ENCODE data around the gene NCAN.
"Not testable (repeated sequence)": the region's sequence is repeated elsewhere in the genome, so short reads cannot be mapped to it uniquely, and the experiment has no call there.

The NCAN gene

DNA sequence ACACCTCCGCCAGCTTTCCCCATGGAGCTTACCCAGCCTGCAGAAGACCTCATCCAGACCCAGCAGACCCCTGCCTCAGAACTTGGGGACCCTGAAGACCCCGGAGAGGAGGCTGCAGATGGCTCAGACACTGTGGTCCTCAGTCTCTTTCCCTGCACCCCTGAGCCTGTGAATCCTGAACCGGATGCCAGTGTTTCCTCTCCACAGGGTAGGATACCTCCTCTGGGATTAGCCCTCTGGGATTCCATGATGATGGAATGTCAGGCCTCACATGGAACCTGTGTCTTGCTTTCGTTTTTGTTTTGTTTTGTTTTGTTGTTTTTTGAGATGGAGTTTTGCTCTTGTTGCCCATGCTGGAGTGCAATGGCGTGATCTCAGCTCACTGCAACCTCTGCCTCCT, 17.8 kb upstream of the NCAN start:
- DNase-seq (ENCODE audit: low read depth): no peak

DNA sequence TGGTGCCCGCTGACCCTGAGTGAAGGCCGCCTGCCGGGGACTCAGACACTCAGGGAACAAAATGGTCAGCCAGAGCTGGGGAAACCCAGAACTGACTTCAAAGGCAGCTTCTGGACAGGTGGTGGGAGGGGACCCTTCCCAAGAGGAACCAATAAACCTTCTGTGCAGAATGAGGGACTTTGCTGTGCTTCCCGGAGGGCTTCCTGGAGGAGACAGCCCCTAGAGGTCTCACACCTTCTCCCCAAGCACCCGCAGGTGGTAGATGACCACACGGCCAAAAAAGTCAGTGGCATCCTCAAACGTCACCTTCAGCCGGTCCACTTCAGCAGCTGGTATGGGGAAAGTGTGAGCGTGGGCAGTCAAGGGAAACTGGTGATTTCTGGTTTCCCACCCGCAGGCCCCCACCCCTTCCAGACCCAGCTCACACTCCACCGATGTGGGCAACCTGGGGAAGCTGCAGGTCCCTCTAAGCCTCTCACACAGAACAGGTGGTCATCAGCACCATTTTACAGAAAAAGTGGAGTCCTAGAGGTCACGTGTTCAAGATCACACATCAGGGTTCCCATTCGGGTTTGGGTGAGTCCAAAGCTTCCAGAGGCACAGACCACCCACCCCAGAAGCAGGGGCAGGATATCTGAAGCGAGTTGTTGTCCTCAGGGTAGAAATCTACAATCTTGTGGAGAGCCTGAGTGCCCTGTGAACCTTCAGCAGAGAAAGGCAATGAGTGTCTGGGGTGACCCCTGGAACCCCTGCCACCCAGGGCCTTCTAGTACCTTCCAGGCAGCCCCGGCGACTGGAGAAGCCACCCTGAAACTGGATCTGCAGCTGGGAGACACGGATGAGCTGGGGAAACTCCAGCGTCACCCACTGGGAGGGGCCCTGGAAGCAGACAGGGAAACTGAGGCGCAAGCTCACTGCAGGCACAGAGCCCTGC, 9.8 kb upstream of the NCAN start:
- DNase-seq (ENCODE audit: low read depth): no peak

DNA sequence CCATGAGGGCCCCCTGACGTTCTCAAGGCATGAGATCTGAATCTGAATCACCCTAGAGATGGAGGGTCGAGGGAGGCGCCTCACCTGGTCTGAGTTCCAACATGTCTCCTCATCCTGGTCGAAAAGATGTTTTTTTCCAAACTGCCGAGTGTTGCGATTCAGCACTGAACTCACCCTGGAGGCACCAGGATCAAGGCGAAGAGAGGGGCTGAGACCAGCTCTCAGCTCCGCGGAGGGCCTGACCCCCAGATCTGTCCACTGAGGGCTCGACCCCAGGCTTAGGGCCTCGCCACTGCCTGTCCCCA, 9.1 kb upstream of the NCAN start:
- no peak for DNase-seq (ENCODE audit: low read depth)

DNA sequence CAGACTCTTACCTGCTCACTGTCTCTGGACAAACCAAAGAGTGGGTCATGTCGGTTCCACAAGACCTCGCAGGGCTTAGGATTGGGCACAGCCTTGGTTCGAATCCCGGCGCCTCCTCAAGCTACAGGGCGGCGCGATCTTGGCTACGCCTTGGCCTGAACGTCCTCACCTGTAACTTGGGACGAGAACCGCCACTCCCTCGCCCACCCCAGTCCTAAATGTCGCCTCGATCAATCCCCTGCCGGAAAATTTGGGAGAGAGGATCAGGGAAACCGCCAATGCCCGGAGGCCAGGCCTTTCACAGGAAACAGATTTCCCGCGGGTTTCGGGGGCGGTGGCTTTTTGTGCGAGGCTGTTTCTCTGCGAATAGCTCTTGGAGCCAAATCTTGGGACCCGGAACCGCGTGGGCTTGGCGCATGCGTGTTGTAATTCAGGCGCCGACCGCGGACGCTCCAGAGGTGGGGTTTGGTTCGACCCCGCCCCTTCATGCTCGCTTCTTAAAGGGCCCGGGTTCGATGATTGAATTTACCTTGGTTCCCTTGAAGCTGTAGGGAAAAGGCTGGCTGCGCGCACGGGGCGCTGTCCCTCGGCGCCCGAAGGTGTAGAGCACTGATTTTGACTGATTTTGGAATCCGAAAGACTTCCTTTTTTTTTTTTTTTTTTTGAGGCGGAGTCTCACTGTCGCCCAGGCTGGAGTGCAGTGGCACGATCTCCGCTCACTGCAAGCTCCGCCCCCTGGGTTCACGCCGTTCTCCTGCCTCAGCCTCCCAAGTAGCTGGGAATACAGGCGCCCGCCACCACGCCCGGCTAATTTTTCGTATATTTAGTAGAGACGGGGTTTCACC, 8.5 kb upstream of the NCAN start, which contains the start of gene NR2C2AP:
Gene NR2C2AP (minus strand): TSS at position 403 of the 845 bp plus-strand sequence. CDS start 354 bp downstream, at position 49.
- DNase-seq (ENCODE audit: low read depth): peak; percentile 94

DNA sequence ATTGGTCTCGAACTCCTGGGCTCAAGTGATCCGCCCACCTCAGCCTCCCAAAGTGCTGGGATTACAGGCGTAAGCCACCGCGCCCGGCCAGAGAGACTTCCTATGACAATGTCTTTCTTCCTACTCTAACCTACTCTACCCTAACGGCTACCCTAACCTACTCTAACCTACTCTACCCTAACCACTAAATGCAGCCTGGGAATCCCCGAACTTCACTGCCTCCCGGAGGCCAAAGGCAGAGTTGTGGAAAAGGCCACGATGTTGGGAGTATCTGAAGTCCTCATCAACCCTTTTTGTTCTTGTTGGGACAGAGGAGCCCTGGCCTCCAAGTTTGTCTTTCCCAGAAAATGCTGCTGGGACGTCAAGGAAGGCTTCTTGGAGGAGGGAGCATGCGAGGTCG, 7.6 kb upstream of the NCAN start:
- no peak for DNase-seq (ENCODE audit: low read depth)

DNA sequence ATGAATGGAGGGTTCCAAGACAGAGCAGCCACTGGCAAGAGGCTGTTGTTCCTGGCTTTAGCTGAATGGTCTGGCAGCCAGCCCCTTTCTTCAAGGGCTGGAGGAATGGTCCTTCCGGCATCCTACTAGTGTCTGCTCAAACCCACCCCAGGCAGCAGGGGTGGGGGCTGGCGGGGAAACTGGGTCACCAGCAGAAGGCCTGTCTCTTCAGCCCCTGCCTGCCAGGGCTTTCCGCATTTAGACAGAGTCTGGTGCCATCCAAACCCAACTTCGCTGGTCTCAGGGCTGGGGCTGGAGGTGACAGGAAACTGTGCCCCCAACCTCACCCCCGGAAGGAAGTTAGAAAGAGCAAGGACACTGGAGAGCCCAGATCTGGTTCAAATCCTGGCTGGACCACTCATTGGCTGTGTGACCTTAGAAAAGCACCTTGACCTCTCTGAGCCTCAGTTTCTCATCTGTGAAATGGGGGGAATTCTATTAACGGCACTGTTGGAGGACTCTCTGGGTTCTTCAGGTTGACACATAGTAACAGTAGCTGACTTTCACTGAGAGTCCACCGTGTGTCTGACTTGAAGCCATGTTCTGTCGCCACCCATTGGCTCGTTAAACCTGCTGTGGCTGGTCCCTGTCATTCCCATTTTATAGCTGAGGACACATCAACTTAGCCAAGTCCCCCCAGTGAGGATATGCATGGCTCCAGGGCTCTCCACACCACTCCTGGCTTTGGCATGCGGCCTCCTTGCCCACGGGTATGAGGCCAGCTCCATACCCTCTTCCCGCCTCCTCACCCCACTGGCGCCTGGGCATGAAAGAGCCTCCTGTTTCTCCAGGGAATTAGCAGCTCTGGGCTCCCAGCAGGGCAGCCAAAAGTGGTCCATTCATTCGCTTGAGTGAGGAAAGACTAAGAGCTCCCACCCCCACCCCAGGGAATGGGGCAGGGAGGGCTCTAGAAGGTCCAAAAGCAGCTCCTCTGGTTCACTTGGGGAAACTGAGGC, 6.0 kb upstream of the NCAN start:
- DNase-seq (ENCODE audit: low read depth): no peak

DNA sequence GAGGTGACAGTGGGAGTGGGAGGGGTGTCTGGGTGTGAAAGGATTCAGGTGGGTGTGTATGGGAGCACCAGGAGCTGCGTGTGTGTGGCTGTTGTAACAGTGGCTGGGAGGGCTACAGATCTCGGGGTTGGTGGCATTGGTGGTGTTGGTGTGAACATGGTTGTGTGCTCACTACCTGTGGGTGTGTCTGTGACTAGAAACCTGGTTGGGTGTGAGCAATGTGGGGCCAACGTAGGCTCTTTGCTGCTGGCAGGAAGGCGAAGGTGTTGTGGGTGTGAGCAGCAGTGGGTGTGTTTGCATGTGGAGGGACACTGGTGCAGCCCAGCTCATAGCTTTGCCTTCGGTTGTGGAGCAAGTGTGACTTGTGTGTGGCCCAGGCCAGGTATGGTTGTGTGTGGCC, 4.8 kb upstream of the NCAN start:
- no peak for DNase-seq (ENCODE audit: low read depth)

DNA sequence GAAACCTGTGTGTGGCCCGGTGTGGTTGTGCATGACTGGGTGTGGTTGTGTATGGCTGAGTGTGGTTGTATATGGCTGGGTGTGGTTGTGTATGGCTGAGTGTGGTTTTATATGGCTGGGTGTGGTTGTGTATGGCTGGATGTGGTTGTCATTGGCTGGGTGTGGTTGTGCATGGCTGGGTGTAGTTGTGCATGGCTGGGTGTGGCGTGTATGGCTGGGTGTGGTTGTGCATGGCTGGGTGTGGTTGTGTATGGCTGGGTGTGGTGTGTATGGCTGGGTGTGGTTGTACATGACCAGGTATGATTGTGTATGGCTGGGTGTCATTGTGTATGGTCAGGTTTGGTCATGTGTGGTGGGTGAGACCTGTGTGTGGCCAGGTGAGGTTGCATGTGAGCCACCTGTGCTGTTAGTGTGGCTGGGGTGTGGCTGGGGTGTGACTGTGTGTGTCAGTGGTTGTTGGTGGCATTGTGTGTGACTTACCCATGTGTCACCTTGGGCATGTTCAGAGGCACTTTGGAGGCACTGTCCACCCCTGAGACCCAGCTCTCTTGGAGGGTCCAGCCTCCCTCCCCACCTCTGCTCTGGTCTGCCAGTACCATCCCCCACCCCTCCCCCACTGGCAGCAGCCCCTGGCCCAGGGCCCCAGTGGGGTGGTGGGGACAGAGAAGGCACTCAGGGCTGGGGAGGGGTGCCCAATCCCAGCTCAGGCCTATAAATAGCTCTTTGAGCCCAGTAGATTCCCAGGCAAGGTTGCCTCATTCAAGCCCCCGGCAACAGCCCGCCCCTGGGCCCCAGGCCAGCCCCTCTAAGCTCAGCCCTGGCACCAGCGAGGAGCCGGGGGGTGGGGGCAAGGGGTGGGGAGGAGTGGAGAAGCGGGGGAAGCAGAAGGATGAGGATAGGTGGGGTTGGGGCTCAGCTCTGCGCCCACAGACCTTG, 3.9 kb upstream of the NCAN start:
- no peak for DNase-seq (ENCODE audit: low read depth)

DNA sequence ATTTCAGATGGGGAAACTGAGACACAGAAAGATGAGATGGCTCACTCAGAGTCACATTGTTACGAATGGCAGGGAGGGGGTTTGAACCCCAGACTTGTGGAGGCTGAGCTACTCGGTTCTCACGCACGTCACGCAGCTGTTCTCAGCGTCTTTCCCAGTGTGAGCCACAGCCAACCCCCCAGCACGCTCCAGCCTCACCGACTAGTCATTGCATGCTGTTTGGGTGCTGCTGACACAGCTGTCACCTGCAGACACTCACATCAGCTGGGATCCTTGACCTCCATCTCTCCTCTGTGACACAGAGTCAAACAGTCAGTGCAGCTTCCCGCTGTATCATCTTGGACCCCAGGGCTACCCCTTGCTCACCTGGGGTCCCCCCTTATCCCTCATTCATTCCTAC, 2.4 kb upstream of the NCAN start:
- DNase-seq (ENCODE audit: low read depth): no peak

DNA sequence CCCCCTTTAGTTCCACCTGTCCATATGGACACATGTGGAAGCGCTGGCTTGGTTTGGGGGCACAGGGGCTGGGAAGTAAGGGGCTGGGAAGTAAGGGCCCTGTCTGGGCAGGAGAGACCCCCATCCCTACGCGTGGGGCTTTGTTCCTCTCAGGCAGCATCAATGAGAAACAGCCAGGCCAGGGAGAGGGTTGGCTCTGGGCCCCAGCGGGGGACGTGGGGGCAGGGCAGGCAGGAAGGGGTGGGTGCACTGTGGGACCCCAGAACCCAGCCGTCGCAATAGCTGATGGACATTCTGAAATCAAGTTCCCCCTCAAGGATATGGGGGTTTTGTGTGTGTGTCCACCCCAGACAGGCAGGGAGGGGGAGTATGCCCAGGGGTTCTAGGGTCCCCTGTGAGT, 1.2 kb downstream of the NCAN start:
- no peak for DNase-seq (ENCODE audit: low read depth)

DNA sequence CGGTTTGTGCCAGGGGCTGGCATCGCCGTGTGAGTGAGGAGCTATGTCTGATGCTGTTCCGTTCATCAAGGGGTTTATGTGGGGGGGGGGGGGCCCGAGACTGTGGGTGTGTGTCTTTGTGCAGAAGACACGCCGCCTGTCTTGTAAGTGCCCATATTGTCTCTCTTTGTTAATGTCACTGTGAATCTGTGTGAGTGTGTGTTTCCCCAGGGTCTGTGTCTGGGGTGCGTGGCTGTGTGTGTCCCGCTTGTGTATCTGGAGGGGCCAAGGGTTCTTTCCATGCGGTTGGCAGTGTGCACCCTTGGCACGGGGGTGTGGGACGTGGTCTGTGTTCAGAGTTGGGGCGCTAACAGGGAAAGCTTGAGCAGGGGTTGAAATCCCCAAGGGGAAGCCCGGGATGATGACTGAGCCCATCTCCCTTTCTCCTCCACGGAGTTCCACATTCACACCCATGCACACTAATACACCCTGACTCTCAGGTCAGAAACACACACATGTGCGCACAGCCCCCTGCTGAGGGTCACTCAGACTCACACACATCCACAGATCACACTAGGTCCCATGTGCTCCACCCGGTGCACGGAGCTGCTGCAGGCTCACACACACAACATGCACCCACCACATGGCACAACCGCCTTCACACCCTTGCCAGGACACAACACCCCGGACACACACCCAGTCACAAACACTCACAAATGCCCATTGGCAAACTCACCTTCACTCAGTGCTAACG, 1.8 kb downstream of the NCAN start:
- no peak for DNase-seq (ENCODE audit: low read depth)

DNA sequence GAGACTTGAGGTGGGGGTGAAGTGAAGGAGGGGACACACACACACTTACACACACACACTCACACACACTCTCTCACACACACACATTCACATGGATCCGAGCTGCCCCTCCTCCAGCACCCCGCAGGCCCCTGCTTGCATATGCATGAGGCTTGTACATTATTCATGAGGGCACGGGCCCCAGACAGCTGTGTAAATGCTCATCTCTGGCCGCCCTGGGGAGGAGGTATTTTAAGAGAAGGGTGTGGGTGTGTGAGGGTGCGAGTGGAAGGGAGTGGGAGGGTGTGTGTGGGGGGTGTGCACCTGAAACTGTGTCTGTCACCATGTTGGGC, 2.4 kb downstream of the NCAN start:
- DNase-seq (ENCODE audit: low read depth): no peak

DNA sequence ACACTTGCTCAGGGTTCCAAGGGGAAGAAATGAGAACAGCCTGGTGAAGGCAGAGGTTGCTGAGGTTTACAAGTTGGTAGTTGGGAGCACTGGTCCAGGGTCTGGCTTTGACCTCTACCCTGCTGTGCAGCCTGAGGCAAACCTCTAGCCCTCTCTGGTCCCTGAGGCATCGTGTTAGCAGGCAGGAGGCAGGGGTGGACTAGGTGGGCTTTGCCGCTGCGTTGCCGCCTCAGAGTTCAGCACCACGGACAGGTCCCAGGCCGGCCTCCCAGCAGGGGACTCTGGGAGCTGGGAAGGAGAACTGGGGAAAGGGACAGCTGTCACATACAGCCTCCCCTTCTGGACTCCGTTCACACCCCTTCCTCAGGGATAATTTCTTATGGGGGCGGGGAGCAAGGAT, 3.1 kb downstream of the NCAN start:
- no peak for DNase-seq (ENCODE audit: low read depth)

DNA sequence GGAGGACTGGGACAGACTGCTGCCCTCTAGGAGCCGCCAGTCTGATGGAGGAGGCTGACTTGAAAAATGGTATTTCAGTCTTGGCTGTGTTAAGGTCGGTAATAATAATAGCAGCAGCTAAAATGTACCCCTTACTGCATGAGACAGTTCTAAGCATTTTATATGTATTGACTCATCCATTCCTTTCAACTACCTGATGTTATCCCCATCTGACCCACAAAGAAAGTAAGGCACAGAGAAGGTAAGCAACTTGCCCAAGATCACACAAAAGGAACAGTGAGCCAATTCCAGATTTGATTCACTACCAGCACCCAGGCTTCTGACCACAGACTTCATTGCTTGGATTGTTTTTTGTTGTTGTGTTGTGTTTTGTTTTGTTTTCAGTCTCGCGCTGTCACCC, 4.0 kb downstream of the NCAN start:
- DNase-seq (ENCODE audit: low read depth): no peak

DNA sequence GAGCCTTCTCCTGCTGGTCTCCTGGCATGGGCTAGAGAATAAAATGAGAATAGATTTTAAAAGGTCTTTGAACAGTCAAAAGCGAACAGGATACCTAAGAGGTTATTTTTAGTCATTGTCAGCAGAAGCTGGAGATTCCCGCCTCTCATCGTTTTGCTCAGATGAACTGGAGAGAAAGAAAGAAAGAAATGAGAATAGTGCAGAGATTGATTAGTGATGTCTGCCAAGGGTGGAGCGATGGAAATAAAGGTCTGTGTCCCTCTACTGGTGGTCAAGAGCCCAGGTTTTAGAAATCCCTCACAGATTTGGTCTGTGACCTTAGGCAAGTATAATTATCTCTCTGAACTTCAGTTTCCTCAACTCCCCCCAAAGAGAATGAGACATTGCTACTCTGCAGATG, 5.3 kb downstream of the NCAN start:
- DNase-seq (ENCODE audit: low read depth): no peak

DNA sequence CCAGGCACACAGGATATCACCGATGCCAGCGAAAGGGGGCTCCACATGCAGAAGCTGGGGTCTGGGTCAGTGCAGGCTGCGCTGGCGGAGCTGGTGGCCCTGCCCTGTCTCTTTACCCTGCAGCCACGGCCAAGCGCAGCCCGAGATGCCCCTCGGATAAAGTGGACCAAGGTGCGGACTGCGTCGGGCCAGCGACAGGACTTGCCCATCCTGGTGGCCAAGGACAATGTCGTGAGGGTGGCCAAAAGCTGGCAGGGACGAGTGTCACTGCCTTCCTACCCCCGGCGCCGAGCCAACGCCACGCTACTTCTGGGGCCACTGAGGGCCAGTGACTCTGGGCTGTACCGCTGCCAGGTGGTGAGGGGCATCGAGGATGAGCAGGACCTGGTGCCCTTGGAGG, 7.2 kb downstream of the NCAN start:
- DNase-seq (ENCODE audit: low read depth): no peak

DNA sequence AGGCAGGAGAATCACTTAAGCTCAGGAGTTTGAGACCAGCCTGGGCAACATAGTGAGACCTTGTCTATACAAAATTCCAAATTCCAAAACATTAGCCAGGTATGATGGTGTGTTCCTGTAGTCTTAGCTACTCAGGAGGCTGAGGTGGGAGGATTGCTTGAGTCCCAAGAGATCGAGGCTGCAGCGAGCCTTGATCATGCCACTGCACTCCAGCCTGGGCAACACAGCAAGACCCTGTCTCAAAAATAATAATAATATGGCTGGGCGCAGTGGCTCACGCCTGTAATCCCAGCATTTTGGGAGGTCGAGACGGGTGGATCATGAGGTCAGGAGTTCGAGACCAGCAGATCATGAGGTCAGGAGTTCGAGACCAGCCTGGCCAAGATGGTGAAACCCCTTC, 9.2 kb downstream of the NCAN start:
- DNase-seq (ENCODE audit: low read depth): not testable (repeated sequence)

DNA sequence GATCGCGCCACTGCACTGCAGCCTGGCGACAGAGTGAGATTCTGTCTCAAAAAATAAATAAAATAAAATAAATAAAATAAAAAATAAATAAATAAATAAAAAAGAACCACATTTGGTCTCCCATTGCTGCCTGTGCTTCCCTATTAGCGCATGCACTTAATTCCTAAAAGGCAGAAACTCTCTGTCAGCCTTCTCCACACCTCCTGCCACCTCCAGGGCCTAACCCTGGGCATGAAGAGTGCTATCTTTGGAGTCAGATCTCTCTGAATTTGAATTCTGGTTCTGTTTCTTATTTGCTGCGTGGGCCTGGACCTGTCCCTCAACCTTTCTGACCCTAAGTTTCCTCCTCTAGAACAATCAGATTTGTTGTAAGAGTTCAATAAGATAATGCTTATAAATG, 11.3 kb downstream of the NCAN start:
- DNase-seq (ENCODE audit: low read depth): no peak

DNA sequence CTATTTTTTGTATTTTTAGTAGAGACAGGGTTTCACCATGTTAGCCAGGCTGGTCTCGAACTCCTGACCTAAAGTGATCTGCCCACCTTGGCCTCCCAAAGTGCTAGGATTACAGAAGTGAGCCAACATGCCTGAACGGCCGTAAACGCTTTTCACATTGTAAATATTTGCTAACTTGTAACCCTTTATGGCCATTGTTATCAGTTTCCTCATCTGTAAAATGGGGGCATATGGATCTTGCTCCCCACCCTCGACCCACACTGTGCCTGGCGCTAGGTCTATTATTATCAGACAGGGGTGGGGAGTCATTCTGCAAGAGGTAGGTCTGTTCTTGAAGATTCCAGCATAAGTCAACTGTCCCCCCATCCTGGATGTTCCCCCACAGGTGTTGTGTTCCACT, 11.9 kb downstream of the NCAN start:
- DNase-seq (ENCODE audit: low read depth): no peak

DNA sequence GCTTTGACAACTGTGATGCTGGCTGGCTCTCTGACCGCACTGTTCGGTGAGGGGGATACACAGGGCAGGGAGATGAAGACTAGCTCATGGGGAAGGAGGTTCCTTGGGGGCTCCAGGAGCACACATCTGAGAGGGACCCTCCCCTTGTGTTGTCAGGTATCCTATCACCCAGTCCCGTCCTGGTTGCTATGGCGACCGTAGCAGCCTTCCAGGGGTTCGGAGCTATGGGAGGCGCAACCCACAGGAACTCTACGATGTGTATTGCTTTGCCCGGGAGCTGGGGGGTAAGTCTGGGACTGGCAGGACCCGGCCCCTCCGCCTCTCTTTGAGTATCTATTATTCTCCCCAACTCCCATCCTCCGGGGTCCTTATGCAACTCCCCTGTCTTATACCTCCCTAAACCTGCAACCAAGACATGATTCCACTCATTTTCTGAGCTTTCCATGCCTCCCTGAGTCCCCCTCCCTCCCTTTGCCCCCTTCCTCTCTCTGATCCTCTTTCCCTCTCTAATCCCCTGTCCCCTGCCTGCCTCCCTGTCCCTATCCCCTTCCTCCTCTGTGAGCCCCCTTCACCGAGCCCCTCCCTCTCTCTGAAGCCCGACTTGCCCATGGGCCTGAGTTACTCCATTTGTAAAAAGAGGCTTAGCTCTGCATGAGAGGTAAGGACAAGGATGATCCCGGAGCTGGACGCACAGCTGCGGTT, 12.5 kb downstream of the NCAN start:
- no peak for DNase-seq (ENCODE audit: low read depth)
